ENCODE data around the gene SEC24C.

DNA sequence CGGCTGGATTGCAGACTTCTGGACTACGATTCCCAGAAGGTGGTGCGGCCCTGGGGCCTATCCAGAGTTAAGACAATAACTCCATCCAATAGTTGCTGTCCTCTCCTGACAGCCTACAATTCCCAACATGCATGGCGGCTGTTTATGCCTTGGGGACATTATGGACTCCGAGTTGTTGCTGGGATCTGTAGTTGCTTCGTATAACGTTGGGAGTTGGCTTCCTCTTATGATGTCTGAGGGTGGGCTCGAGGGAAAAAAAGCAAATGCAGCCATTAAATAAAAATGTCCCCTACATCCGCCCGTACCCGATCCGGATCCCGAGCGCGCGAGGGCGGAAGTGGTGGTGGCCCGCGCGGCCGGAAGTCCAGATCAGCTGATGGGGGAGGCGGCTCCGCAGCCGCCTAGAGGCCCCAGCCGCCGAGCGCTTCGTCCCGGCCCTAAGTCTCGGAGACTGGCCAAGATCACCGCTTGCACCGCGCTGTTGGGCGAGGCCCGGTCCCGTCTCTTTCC is 41.1 kb downstream of the SEC24C start, which contains the start of gene ZSWIM8:
- TF ChIP-seq ZNF761 (CRISPR knock-in tag; conservative IDR thresholded peaks at IDR 0.05) (no peak), RFX5 (IDR thresholded peaks at IDR 0.05; ENCODE audit: low read depth, low read length) (no peak), TBL1XR1 (IDR thresholded peaks at IDR 0.05; ENCODE audit: borderline replicate concordance, low read length, partially characterized antibody) (peak; percentile 34)
- TF ChIP-seq, protein P1, sequence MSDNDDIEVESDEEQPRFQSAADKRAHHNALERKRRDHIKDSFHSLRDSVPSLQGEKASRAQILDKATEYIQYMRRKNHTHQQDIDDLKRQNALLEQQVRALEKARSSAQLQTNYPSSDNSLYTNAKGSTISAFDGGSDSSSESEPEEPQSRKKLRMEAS (IDR thresholded peaks at IDR 0.05): peak; percentile 69

Measured in HepG2 (cell line).